ENCODE results near the gene OXCT1. TPM values are rescaled to one million over a fixed set of nuclear protein-coding genes. Genes with fewer than 3 reads are reported as not detected.

The OXCT1 gene
- total RNA-seq, 2 donors from 2014 or later: 15.2 to 25.3 TPM

DNA sequence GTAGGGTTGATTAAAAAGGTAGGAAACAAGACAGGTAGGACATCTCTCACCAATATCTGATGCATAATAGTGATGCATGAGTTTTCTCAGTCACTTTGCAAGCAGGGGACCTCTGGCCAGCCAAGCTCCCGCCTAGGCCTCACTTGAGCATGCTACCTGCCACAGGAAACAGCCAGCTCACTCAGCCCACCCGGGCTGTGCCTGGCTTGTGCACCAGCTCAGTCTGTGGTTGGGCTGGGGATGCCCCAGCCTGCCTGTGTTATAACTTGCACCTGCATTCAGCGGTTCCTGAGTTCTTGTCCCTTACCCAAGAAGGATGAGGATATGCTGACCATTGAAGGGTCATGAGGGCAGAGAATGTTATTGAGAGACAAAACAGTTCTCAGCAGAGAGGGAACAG is 187.0 kb downstream of the OXCT1 start:
- DNase-seq (ENCODE audit: low spot score): no peak
- H3K36me3 ChIP-seq: no peaks in the 10 kb centered on the region
- intact Hi-C loops (cut with DNase I): no loop called here
- no peak overlapping the region for H3K27ac ChIP-seq
- no peak for TF ChIP-seq POLR2AphosphoS5 (IDR thresholded peaks at IDR 0.05)
- TF ChIP-seq, protein P1, sequence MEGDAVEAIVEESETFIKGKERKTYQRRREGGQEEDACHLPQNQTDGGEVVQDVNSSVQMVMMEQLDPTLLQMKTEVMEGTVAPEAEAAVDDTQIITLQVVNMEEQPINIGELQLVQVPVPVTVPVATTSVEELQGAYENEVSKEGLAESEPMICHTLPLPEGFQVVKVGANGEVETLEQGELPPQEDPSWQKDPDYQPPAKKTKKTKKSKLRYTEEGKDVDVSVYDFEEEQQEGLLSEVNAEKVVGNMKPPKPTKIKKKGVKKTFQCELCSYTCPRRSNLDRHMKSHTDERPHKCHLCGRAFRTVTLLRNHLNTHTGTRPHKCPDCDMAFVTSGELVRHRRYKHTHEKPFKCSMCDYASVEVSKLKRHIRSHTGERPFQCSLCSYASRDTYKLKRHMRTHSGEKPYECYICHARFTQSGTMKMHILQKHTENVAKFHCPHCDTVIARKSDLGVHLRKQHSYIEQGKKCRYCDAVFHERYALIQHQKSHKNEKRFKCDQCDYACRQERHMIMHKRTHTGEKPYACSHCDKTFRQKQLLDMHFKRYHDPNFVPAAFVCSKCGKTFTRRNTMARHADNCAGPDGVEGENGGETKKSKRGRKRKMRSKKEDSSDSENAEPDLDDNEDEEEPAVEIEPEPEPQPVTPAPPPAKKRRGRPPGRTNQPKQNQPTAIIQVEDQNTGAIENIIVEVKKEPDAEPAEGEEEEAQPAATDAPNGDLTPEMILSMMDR (IDR thresholded peaks at IDR 0.05): no peak
- TF ChIP-seq POLR2A (IDR thresholded peaks at IDR 0.05): no peak
- H3K4me1 ChIP-seq (replicated peaks): no peaks in the 10 kb centered on the region
- H3K4me3 ChIP-seq: no peak overlapping the region
- no peaks in the 10 kb centered on the region for H3K27me3 ChIP-seq (replicated peaks; ENCODE audit: insufficient read depth)
- WGBS: 69% methylated on average over 3 of the region's 3 CpGs
- H3K9me3 ChIP-seq: no peaks in the 10 kb centered on the region

DNA sequence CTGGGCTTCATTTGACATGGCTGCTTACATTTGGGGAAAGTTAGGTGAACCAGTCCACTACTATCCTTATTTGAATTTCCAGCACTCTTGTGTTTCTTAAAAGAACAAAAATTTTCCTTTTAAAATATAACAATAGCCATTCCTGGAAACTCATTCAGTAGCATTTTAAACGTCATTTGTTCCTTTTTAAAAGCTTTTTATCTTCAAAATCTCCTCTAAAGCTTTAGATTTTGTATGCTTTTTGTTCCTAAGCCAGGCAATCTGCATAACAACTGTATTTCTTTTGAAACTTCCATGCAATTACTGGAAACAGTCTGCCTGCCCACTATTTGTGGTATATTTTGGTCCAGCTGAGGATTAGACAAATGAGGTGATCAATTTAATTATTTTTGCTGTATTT is 187.6 kb downstream of the OXCT1 start:
- Histone ChIP-seq H3K4me1 (replicated peaks) (no peaks in the 10 kb centered on the region), H3K27ac (no peak overlapping the region), H3K36me3 (no peaks in the 10 kb centered on the region), H3K9me3 (no peaks in the 10 kb centered on the region), H3K27me3 (replicated peaks; ENCODE audit: insufficient read depth) (no peaks in the 10 kb centered on the region), H3K4me3 (no peak overlapping the region)
- no peak for DNase-seq (ENCODE audit: low spot score)
- TF ChIP-seq POLR2AphosphoS5 (IDR thresholded peaks at IDR 0.05) (no peak), POLR2A (IDR thresholded peaks at IDR 0.05) (no peak)
- TF ChIP-seq, protein P1 (IDR thresholded peaks at IDR 0.05): no peak
- intact Hi-C loops (cut with DNase I): no loop called here
- 32% methylated on average over 1 of the region's 1 CpG for WGBS

DNA sequence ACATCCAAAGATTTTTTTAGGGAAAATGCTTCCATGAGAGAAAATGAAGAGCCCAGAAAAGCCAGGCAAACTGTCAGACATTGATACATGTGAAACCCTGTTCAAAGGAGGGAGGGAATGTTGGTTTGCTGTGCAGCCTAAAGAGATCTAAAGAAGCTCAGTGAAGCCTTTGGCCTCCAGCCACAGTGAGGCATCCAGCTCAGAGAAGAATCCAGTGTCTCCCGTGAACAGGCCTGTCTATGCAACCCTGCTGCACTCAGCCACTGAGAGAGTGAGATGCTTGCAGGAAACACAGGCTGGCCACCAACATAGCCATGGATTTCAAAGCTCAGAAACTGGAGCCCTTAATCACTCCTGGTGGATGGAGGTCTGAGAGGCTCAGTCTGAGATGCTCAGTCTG is 188.4 kb downstream of the OXCT1 start:
- Histone ChIP-seq H3K27ac (no peak overlapping the region), H3K4me1 (replicated peaks) (no peaks in the 10 kb centered on the region), H3K36me3 (no peaks in the 10 kb centered on the region), H3K4me3 (no peak overlapping the region), H3K9me3 (no peaks in the 10 kb centered on the region), H3K27me3 (replicated peaks; ENCODE audit: insufficient read depth) (no peaks in the 10 kb centered on the region)
- TF ChIP-seq POLR2AphosphoS5 (IDR thresholded peaks at IDR 0.05): no peak
- TF ChIP-seq, protein P1 (IDR thresholded peaks at IDR 0.05): no peak
- no peak for TF ChIP-seq POLR2A (IDR thresholded peaks at IDR 0.05)
- 20% methylated on average over 1 of the region's 1 CpG for WGBS
- DNase-seq (ENCODE audit: low spot score): no peak
- intact Hi-C loops (cut with DNase I): no loop called here

Other genes starting within 250 kb of the OXCT1 start
- gene RIMOC1, start 33.9 kb upstream of the OXCT1 start, total RNA-seq: 10 to 100 TPM; 18.1 to 20.5 TPM
- 10 to 100 TPM; 14.4 to 25.7 TPM for gene FBXO4, start 54.9 kb upstream of the OXCT1 start, total RNA-seq

Measured in prostate gland (tissue), 2 donors.